Ascending aorta (tissue), 2 donors: Measurements from ENCODE around the gene ATG4D. TPM values are rescaled to one million over a fixed set of nuclear protein-coding genes. Genes with fewer than 3 reads are reported as not detected.
A peak's percentile ranks its signal among the peaks of the same experiment; 100 is the strongest.

Source experiments
- DNase-seq, 2 donors: peaks; one replicate each; pipeline ENCODE4 v3.0.0-alpha.2; 2019; ENCODE audit warnings: low spot score in 2 of 2
- H3K27ac ChIP-seq, 2 donors: fragments of 200-600 bp; sonication (generic); one replicate each; pipeline ENCODE4 v1.5.1; 2016 to 2017; ENCODE audit warnings: mild to moderate bottlenecking in 1 of 2
- H3K27me3 ChIP-seq: fragments of 200-600 bp; sonication (generic); one replicate; pipeline ENCODE4 v1.5.1; 2017
- H3K36me3 ChIP-seq, 2 donors: fragments of 200-600 bp; sonication (generic); one replicate each; pipeline ENCODE4 v1.5.1; 2016
- H3K4me1 ChIP-seq, 2 donors: fragments of 200-600 bp; sonication (generic); one replicate each; pipeline ENCODE4 v1.5.1; 2016 to 2017; ENCODE audit warnings: mild to moderate bottlenecking in 1 of 2
- H3K4me3 ChIP-seq, 2 donors: fragments of 200-600 bp; sonication (generic); one replicate each; pipeline ENCODE4 v1.5.1; 2016 to 2017; ENCODE audit warnings: mild to moderate bottlenecking in 1 of 2
- H3K9me3 ChIP-seq, 2 donors: fragments of 200-600 bp; sonication (generic); one replicate each; pipeline ENCODE4 v1.5.1; 2016
- CTCF ChIP-seq, 3 experiments: fragments of 200-600 bp in 2 of 3; fragments of 450-650 bp in 1 of 3; sonication (generic) in 2 of 3; IDR thresholded peaks; one replicate each; pipeline ENCODE4 v1.5.1; 2016 to 2019; ENCODE audit warnings: antibody characterized with exemption in 3 of 3, mild to moderate bottlenecking in 1 of 3, moderate library complexity in 1 of 3
- intact Hi-C: fragments of 100-400 bp; cut with DNase I; formaldehyde crosslinking; loops from one replicate; pipeline ENCODE4 v1.15.1; 2023
- total RNA-seq: library from RNA; depleted of rRNA; stranded (reverse); fragments of >200 nt; gene quantifications from one replicate; pipeline ENCODE4 v1.1.0, GENCODE V29; 2016

Gene ATG4D
- total RNA-seq, 1 donor from 2014 or later: 11.0 TPM

DNA sequence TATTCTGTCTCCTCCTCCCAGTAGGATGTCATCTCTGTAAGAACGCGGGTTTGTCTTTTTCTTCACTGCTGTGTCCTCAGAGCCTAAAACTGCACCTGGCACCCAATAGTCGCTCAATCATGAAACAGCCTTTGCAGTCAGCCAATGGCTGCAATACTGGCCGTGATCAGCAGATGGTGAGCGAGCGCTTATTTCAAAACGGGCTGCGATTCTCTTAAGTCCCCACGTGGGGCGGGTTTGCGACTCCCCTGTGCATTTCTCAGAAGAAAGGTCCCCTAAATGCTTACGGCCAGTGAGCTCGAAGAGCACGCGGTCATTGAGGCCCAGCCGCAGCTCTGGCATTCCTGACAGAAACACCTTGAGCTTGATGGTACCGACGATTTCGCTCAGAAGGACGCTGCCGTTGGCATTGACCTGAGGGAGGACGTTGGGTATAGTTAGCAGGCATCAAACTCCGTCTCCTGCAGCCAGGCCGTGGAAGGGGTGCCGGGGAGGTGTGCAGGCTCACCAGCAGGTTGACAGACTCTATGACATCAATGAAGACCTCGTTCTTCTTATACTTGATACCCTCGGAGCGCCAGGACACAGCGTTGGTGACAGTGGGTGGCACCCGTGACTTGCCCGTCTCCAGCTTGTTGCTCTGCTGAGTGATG lies 37.4 kb downstream of the ATG4D start:
- intact Hi-C loops: loop anchor here (1.0 to 5.0 kb wide), 3 partner anchors 46 to 118 kb away; partner anchors contain the start of gene SLC44A2
- H3K27ac ChIP-seq: no peak overlapping the region
- H3K4me3 ChIP-seq: no peak overlapping the region
- TF ChIP-seq CTCF (IDR thresholded peaks at IDR 0.05): peak; percentile 98 to 99 (median 99)
- no peaks in the 10 kb centered on the region for H3K36me3 ChIP-seq
- H3K4me1 ChIP-seq: peaks cover 0 to 3% of the 10 kb centered on the region in 2 donors
- no peaks in the 10 kb centered on the region for H3K9me3 ChIP-seq
- H3K27me3 ChIP-seq: no peaks in the 10 kb centered on the region
- DNase-seq: peak; percentile 60 to 95

GRCh38 chr19:10582091-10582490 lies 38.4 kb downstream of the ATG4D start:
- intact Hi-C loops: loop anchor here (5.0 kb wide), 1 partner anchor 45 kb away; the partner anchor contains the start of gene SLC44A2
- H3K27me3 ChIP-seq: no peaks in the 10 kb centered on the region
- H3K4me1 ChIP-seq: peaks cover 0 to 3% of the 10 kb centered on the region in 2 donors
- H3K9me3 ChIP-seq: no peaks in the 10 kb centered on the region
- H3K36me3 ChIP-seq: no peaks in the 10 kb centered on the region
- TF ChIP-seq CTCF (IDR thresholded peaks at IDR 0.05): no peak
- no peak for DNase-seq
- H3K27ac ChIP-seq: no peak overlapping the region
- no peak overlapping the region for H3K4me3 ChIP-seq

DNA sequence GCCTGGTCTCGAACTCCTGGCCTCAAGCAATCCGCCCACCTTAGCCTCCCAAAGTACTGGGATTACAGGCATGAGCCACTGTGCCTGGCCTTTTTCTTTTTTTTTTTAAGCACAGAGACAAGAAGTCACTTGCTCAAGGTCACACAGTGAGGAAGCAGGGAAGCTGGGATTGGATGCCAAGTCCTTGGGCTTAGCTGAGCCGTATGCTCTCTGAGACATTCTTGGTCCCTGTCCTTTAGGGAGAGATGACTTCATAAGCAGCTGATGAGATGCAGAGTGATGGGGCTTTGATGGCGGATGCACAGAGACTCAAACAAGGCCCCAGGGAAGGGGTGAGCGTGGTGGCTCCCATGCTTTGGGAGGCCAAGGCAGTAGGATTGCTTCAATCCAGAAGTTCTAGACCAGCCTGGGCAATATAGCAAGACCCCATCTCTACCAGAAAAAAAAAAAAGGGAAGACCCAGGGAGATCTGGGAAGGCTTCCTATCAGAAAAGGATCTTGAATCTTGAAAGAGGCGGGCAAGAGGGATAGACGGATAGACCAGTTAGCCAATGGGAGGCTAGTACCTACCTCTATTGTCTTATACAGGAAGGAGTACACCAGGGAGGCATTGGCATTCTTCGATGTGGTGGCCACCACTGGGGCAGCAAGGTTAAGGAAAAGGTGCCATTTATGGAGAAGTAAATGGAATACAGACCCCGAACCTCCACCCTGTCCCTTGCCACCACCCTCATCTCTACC lies 39.5 kb downstream of the ATG4D start:
- no peaks in the 10 kb centered on the region for H3K9me3 ChIP-seq
- no peak overlapping the region for H3K27ac ChIP-seq
- no peaks in the 10 kb centered on the region for H3K27me3 ChIP-seq
- H3K4me1 ChIP-seq: peaks cover 0 to 3% of the 10 kb centered on the region in 2 donors
- no peak for DNase-seq
- no peaks in the 10 kb centered on the region for H3K36me3 ChIP-seq
- H3K4me3 ChIP-seq: no peak overlapping the region
- intact Hi-C loops: loop anchor here (5.0 kb wide), 1 partner anchor 44 kb away; the partner anchor contains the start of gene SLC44A2
- no peak for TF ChIP-seq CTCF (IDR thresholded peaks at IDR 0.05)

- H3K9me3 ChIP-seq: no peaks in the 10 kb centered on the region
- H3K27ac ChIP-seq: no peak overlapping the region
- no peak for DNase-seq
- no peak overlapping the region for H3K4me3 ChIP-seq
- no peaks in the 10 kb centered on the region for H3K36me3 ChIP-seq
- H3K27me3 ChIP-seq: no peaks in the 10 kb centered on the region
- intact Hi-C loops: no loop called here
- H3K4me1 ChIP-seq: no peaks in the 10 kb centered on the region
- TF ChIP-seq CTCF (IDR thresholded peaks at IDR 0.05): no peak
These were observed 42.7 kb downstream of the ATG4D start for GRCh38 chr19:10586396-10586795.

GRCh38 chr19:10587022-10587838 lies 43.5 kb downstream of the ATG4D start, which contains the start of gene AP1M2:
Gene AP1M2, minus strand, starts transcription at chr19:10587312. Its CDS starts 81 bp downstream, at chr19:10587231.
- intact Hi-C loops: no loop called here
- H3K4me3 ChIP-seq: no peak within 1 kb of the TSS

More at GRCh38 chr19:10587022-10587838, 43.5 kb downstream of the ATG4D start, which contains the start of gene AP1M2:
- no peaks in the 10 kb centered on the region for H3K9me3 ChIP-seq
- no peaks in the 10 kb centered on the region for H3K36me3 ChIP-seq
- no peaks in the 10 kb centered on the region for H3K4me1 ChIP-seq
- H3K27me3 ChIP-seq: no peaks in the 10 kb centered on the region
- no peak for DNase-seq
- no peak within 1 kb of the TSS for H3K27ac ChIP-seq
- TF ChIP-seq CTCF (IDR thresholded peaks at IDR 0.05): no peak
